Lower leg skin (tissue), 3 donors: ENCODE measurements around the gene PAK6.

Experiments
- CTCF ChIP-seq, 3 donors: fragments of 450-650 bp; IDR thresholded peaks; one replicate each; pipeline ENCODE4 v1.5.1; 2016; ENCODE audit warnings: antibody characterized with exemption in 3 of 3, mild to moderate bottlenecking in 3 of 3, moderate library complexity in 2 of 3
- POLR2A ChIP-seq, 2 donors: fragments of 450-650 bp; IDR thresholded peaks; one replicate each; pipeline ENCODE4 v1.6.1; 2016 to 2017; ENCODE audit warnings: antibody characterized with exemption in 2 of 2, mild to moderate bottlenecking in 1 of 2, moderate library complexity in 1 of 2

- no peak for TF ChIP-seq CTCF (IDR thresholded peaks at IDR 0.05)
- no peak for TF ChIP-seq POLR2A (IDR thresholded peaks at IDR 0.05)
These were observed 8.9 kb upstream of the PAK6 start for GRCh38 chr15:40229956-40230355.
